HepG2 (cell line): ENCODE data around the gene SIT1. TPM values are rescaled to one million over a fixed set of nuclear protein-coding genes. Genes with fewer than 3 reads are reported as not detected.

Experiments used
- CEBPB ChIP-seq: IDR thresholded peaks from 2 replicates; pipeline ENCODE4 v1.6.1; 2011; ENCODE audit warnings: low read depth, low read length, improper control_type of control experiment, borderline replicate concordance
- HNRNPLL ChIP-seq: fragments of 200-400 bp; formaldehyde crosslinking; IDR thresholded peaks from 2 replicates; pipeline ENCODE4 v1.6.1; 2017; ENCODE audit warnings: mild to moderate bottlenecking, low read depth, low read length; ENCODE audit not compliant: poor library complexity, severe bottlenecking
- IRX3 ChIP-seq: sonication (generic); formaldehyde crosslinking; IDR thresholded peaks from 2 replicates; pipeline ENCODE4 v1.8.1; 2023; ENCODE audit warnings: mild to moderate bottlenecking, low read depth, missing genetic modification reagents, borderline replicate concordance
- KDM5B ChIP-seq: sonication (generic); formaldehyde crosslinking; IDR thresholded peaks from 2 replicates; pipeline ENCODE4 v1.4.0; 2020; ENCODE audit warnings: missing genetic modification reagents, mild to moderate bottlenecking, borderline replicate concordance
- KMT2B ChIP-seq: IDR thresholded peaks from 2 replicates; pipeline ENCODE4 v1.6.1; 2016; ENCODE audit warnings: missing genetic modification reagents, missing compliant biosample characterization
- PCBP2 ChIP-seq: fragments of 200-400 bp; formaldehyde crosslinking; optimal IDR thresholded peaks from 2 replicates; pipeline ENCODE3; 2018; ENCODE audit warnings: low read length, low read depth; ENCODE audit not compliant: poor library complexity, severe bottlenecking
- TBX3 ChIP-seq: fragments of 450-650 bp; IDR thresholded peaks from 2 replicates; pipeline ENCODE4 v1.6.1; 2017; ENCODE audit warnings: antibody characterized with exemption, mild to moderate bottlenecking, inconsistent platforms, borderline replicate concordance
- THYN1 ChIP-seq: sonication (generic); formaldehyde crosslinking; IDR thresholded peaks from 2 replicates; pipeline ENCODE4 v1.8.1; 2023; ENCODE audit warnings: low read depth, mild to moderate bottlenecking, moderate library complexity, missing genetic modification reagents, borderline replicate concordance
- ZFP1 ChIP-seq: IDR thresholded peaks from 2 replicates; pipeline ENCODE4 v1.6.1; 2016
- ZNF563 ChIP-seq: sonication (generic); formaldehyde crosslinking; IDR thresholded peaks from 2 replicates; pipeline ENCODE4 v1.8.0; 2022; ENCODE audit warnings: mild to moderate bottlenecking, moderate library complexity, missing genetic modification reagents
- ZNF615 ChIP-seq: sonication (generic); formaldehyde crosslinking; IDR thresholded peaks from 2 replicates; pipeline ENCODE4 v1.5.0; 2020; ENCODE audit warnings: mild to moderate bottlenecking, missing genetic modification reagents, borderline replicate concordance
- ZNF660 ChIP-seq: sonication (generic); formaldehyde crosslinking; IDR thresholded peaks from 2 replicates; pipeline ENCODE4 v1.5.1; 2020; ENCODE audit warnings: mild to moderate bottlenecking, low read depth, missing genetic modification reagents, borderline replicate concordance
- ZNF724P ChIP-seq: sonication (generic); formaldehyde crosslinking; IDR thresholded peaks from 2 replicates; pipeline ENCODE4 v1.8.0; 2022; ENCODE audit warnings: missing genetic modification reagents, borderline replicate concordance
- ZNF879 ChIP-seq: sonication (generic); formaldehyde crosslinking; IDR thresholded peaks from 2 replicates; pipeline ENCODE4 v1.8.1; 2023; ENCODE audit warnings: missing genetic modification reagents
- polyA plus RNA-seq, 8 experiments: library from polyadenylated mRNA; depleted of rRNA in 3 of 8; stranded (reverse) in 7 of 8; unstranded in 1 of 8; fragments of >200 nt; fragmentation: Illumina TruSeq in 4 of 8; extraction: Trizol in 4 of 8; gene quantifications; 2 replicates each; pipeline versions ENCODE4 v1.2.1 to v1.2.3, GENCODE V29; 2011 to 2016; ENCODE audit warnings: low read depth in 4 of 8, missing spikeins in 1 of 8, mixed read lengths in 1 of 8; ENCODE audit not compliant: insufficient read depth in 1 of 8
- total RNA-seq, 5 experiments: library from RNA; depleted of rRNA; stranded (reverse); fragments of >200 nt; fragmentation: Illumina TruSeq; extraction: Trizol; gene quantifications; 2 replicates each; pipeline ENCODE4 v1.2.3, GENCODE V29; 2016; ENCODE audit warnings: low read depth in 1 of 5
- TF ChIP-seq, protein P1 (sequence below): sonication (generic); formaldehyde crosslinking; IDR thresholded peaks from 2 replicates; pipeline ENCODE4 v1.5.0; 2020; ENCODE audit warnings: missing genetic modification reagents, mild to moderate bottlenecking, borderline replicate concordance
- TF ChIP-seq, protein P2 (sequence below): sonication (generic); formaldehyde crosslinking; IDR thresholded peaks from 2 replicates; pipeline ENCODE4 v1.5.0; 2020; ENCODE audit warnings: mild to moderate bottlenecking, missing genetic modification reagents
- TF ChIP-seq, protein P3 (sequence below): sonication (generic); formaldehyde crosslinking; IDR thresholded peaks from 2 replicates; pipeline ENCODE4 v1.4.0; 2020; ENCODE audit warnings: missing genetic modification reagents, borderline replicate concordance
- TF ChIP-seq, protein P4 (sequence below): sonication (generic); formaldehyde crosslinking; IDR thresholded peaks from 2 replicates; pipeline ENCODE4 v1.4.0; 2020; ENCODE audit warnings: low read depth, mild to moderate bottlenecking, missing genetic modification reagents
- TF ChIP-seq, protein P5 (sequence below): sonication (generic); formaldehyde crosslinking; IDR thresholded peaks from 2 replicates; pipeline ENCODE4; 2020; ENCODE audit warnings: missing genetic modification reagents, mild to moderate bottlenecking, borderline replicate concordance
- TF ChIP-seq, protein P6 (sequence below): sonication (generic); formaldehyde crosslinking; IDR thresholded peaks from 2 replicates; pipeline ENCODE4 v1.8.0; 2022; ENCODE audit warnings: missing genetic modification reagents, mild to moderate bottlenecking, borderline replicate concordance

The SIT1 gene
- total and polyA plus RNA-seq, 2 of the 13 experiments (the other 11 are each of a cell fraction or from before 2014, with no cell fraction given) = 0.09 to 6.7 TPM

DNA sequence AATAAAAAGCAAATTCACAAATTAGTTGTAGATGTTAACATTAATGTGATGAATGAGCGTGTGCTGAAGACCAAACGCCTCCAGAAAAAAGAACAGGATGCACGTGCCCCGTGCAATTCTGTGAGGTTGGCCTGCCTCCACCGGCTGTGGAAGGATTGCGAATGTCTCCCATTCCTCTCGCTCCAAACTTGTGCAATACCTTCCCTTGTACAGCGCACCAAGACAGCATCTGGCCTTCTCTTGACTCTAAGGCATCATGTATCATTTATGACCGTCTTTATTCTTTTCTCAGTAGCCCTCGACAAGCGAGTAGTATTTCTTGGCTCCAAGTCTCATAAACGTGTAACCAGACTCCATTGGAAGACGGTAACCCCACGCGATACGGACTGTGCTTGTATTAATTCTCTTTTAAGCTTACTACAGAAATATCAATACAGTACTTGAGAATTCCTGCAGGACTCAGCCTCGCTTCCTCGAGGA lies 47.2 kb downstream of the SIT1 start (continued):
- TF ChIP-seq, protein P1, sequence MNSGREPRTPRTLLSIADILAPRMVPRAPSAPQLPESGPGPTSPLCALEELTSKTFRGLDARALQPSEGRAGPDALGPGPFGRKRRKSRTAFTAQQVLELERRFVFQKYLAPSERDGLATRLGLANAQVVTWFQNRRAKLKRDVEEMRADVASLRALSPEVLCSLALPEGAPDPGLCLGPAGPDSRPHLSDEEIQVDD (CRISPR knock-in tag) = no peak
- TF ChIP-seq, protein P2, sequence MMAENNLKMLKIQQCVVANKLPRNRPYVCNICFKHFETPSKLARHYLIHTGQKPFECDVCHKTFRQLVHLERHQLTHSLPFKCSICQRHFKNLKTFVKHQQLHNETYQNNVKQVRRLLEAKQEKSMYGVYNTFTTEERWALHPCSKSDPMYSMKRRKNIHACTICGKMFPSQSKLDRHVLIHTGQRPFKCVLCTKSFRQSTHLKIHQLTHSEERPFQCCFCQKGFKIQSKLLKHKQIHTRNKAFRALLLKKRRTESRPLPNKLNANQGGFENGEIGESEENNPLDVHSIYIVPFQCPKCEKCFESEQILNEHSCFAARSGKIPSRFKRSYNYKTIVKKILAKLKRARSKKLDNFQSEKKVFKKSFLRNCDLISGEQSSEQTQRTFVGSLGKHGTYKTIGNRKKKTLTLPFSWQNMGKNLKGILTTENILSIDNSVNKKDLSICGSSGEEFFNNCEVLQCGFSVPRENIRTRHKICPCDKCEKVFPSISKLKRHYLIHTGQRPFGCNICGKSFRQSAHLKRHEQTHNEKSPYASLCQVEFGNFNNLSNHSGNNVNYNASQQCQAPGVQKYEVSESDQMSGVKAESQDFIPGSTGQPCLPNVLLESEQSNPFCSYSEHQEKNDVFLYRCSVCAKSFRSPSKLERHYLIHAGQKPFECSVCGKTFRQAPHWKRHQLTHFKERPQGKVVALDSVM (CRISPR knock-in tag) = no peak; the same call in 1 of the 2 replicates
- no peak for TF ChIP-seq TBX3
- peak; percentile 83 for TF ChIP-seq CEBPB
- 0 out of 2 replicates have a peak, but pooled peaks have one; percentile 74 for TF ChIP-seq THYN1
- TF ChIP-seq ZNF724P (CRISPR knock-in tag) = peak; percentile 75; the same call in 1 of the 2 replicates
- TF ChIP-seq, protein P3, sequence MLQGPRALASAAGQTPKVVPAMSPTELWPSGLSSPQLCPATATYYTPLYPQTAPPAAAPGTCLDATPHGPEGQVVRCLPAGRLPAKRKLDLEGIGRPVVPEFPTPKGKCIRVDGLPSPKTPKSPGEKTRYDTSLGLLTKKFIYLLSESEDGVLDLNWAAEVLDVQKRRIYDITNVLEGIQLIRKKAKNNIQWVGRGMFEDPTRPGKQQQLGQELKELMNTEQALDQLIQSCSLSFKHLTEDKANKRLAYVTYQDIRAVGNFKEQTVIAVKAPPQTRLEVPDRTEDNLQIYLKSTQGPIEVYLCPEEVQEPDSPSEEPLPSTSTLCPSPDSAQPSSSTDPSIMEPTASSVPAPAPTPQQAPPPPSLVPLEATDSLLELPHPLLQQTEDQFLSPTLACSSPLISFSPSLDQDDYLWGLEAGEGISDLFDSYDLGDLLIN = no peak
- TF ChIP-seq PCBP2 = no peak
- TF ChIP-seq IRX3 = 0 out of 2 replicates have a peak, but pooled peaks have one; percentile 70
- no peak for TF ChIP-seq ZNF660
- TF ChIP-seq ZNF563 = 0 out of 2 replicates have a peak, but pooled peaks have one; percentile 1
- no peak for TF ChIP-seq HNRNPLL
- peak; percentile 71 for TF ChIP-seq KDM5B (CRISPR knock-in tag)
- TF ChIP-seq, protein P4, sequence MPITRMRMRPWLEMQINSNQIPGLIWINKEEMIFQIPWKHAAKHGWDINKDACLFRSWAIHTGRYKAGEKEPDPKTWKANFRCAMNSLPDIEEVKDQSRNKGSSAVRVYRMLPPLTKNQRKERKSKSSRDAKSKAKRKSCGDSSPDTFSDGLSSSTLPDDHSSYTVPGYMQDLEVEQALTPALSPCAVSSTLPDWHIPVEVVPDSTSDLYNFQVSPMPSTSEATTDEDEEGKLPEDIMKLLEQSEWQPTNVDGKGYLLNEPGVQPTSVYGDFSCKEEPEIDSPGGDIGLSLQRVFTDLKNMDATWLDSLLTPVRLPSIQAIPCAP (CRISPR knock-in tag) = no peak
- TF ChIP-seq ZFP1 (CRISPR knock-in tag) = no peak; the same call in 1 of the 2 replicates
- peak; percentile 86; the same call in 1 of the 2 replicates for TF ChIP-seq ZNF615
- TF ChIP-seq KMT2B (CRISPR knock-in tag) = no peak
- TF ChIP-seq, protein P5, sequence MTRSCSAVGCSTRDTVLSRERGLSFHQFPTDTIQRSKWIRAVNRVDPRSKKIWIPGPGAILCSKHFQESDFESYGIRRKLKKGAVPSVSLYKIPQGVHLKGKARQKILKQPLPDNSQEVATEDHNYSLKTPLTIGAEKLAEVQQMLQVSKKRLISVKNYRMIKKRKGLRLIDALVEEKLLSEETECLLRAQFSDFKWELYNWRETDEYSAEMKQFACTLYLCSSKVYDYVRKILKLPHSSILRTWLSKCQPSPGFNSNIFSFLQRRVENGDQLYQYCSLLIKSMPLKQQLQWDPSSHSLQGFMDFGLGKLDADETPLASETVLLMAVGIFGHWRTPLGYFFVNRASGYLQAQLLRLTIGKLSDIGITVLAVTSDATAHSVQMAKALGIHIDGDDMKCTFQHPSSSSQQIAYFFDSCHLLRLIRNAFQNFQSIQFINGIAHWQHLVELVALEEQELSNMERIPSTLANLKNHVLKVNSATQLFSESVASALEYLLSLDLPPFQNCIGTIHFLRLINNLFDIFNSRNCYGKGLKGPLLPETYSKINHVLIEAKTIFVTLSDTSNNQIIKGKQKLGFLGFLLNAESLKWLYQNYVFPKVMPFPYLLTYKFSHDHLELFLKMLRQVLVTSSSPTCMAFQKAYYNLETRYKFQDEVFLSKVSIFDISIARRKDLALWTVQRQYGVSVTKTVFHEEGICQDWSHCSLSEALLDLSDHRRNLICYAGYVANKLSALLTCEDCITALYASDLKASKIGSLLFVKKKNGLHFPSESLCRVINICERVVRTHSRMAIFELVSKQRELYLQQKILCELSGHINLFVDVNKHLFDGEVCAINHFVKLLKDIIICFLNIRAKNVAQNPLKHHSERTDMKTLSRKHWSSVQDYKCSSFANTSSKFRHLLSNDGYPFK = no peak
- TF ChIP-seq ZNF879 (CRISPR knock-in tag) = 0 out of 2 replicates have a peak, but pooled peaks have one; percentile 78
- TF ChIP-seq, protein P6, sequence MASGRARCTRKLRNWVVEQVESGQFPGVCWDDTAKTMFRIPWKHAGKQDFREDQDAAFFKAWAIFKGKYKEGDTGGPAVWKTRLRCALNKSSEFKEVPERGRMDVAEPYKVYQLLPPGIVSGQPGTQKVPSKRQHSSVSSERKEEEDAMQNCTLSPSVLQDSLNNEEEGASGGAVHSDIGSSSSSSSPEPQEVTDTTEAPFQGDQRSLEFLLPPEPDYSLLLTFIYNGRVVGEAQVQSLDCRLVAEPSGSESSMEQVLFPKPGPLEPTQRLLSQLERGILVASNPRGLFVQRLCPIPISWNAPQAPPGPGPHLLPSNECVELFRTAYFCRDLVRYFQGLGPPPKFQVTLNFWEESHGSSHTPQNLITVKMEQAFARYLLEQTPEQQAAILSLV (CRISPR knock-in tag) = 0 out of 2 replicates have a peak, but pooled peaks have one; percentile 31
